ENCODE data around the gene LRRC8E. TPM values are rescaled to one million over a fixed set of nuclear protein-coding genes. Genes with fewer than 3 reads are reported as not detected.

Gene LRRC8E
- total RNA-seq, 1 experiment from 2014 or later = 18.1 TPM

DNA sequence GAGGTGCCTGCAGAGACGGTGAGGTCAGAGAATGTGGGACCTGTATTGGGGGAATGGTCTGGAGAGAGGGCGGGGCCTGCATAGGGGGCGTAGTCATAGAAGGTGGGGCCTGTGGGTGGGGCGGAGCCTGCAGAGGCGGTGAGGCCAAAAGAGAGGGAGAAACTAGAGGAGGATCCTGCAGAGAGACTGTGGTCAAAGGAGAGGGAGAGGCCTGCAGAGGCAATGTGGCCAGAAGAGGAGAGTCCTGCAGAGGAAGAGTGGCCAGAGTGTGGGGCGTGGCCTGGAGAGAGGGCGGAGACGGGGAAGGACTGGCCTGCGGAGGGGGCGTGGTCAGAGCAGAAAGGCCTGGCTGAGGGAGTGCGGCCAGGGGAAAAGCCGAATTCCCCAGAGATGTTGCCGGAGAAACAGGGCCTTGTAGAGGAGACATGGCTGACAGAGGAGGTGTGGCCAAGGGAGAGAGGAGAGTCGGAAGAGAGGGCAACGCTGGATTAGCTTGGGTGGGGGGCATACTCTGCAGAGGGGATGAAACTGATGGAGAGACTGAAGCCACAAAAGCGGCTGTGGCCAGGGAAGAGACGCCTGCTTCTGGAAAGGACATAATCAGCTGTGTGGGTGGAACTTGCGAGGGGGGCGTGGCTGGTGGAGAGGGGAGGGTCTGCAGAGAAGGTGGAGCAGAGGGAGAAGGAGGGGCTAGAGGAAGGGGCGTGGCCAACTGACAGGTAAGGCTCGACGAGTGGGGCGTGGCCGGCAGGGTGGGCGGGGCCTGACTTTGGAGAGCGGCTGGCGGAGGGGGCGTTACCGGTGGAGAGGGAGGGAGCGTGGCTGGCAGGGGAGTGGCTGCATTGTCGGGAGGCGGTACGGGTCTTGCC, 16.6 kb upstream of the LRRC8E start:
- Histone ChIP-seq H3K9me3 (ENCODE audit: control insufficient read depth in 1 of 2, insufficient read depth in 1 of 2, low read depth in 1 of 2, low read length in 2 of 2) (no peaks in the 10 kb centered on the region), H3K9me2 (ENCODE audit: insufficient read depth) (no peaks in the 10 kb centered on the region), H3K27ac (ENCODE audit: low read depth, low read length) (peak overlapping the region; percentile 69), H3K27me3 (ENCODE audit: insufficient read depth, low read length) (no peaks in the 10 kb centered on the region), H3K79me2 (ENCODE audit: insufficient read depth, low read length) (no peaks in the 10 kb centered on the region), H3K4me2 (ENCODE audit: low read length) (peak overlapping the region; percentile 85), H3K4me3 (replicated peaks in 1 of 2; ENCODE audit: low read depth in 1 of 2, low read length in 2 of 2) (peak overlapping the region; percentile 29 to 55), H3K9ac (ENCODE audit: low read length) (peak overlapping the region; percentile 60), H3K36me3 (ENCODE audit: control insufficient read depth in 1 of 2, insufficient read depth in 2 of 2, low read length in 2 of 2) (no peaks in the 10 kb centered on the region), H3K4me1 (ENCODE audit: control insufficient read depth in 1 of 2, insufficient read depth in 2 of 2, low read length in 2 of 2) (peaks cover 30 to 68% of the 10 kb centered on the region in 2 experiments), H2AFZ (ENCODE audit: low read depth, low read length, poor library complexity, severe bottlenecking) (peak overlapping the region; percentile 67), H4K20me1 (ENCODE audit: insufficient read depth) (no peaks in the 10 kb centered on the region)
- intact Hi-C loops (cut with micrococcal nuclease) = no loop called here
- RAD21 ChIA-PET (ENCODE audit: low non-redundant PET in 1 of 2, low total read pairs in 2 of 2, uncharacterized antibody in 2 of 2, unreplicated experiment in 2 of 2) = no interaction called here
- CTCF ChIA-PET = interaction anchor here (0.9 kb wide), 1 partner anchor 46 kb away, joined by 3 read pairs; no protein-coding TSS in a partner anchor
- ATAC-seq (peak; percentile 23), DNase-seq (ENCODE audit: low read depth, low spot score) (peak; percentile 96)
- POLR2A ChIA-PET = interaction anchor here (2.1 kb wide), 1 partner anchor 49 kb away, joined by 8 read pairs; the partner anchor contains the start of gene SNAPC2
- no peak for TF ChIP-seq MAX (IDR thresholded peaks at IDR 0.05)
- TF ChIP-seq POLR2AphosphoS5 (IDR thresholded peaks at IDR 0.05; ENCODE audit: low read depth, low read length) = peak; percentile 37; the same call in 1 of the 2 replicates
- peak; percentile 76 for TF ChIP-seq SP1 (IDR thresholded peaks at IDR 0.05; ENCODE audit: low read depth)
- no peak for TF ChIP-seq ZFX (IDR thresholded peaks at IDR 0.05)
- no peak for TF ChIP-seq ZNF274 (IDR thresholded peaks at IDR 0.05; ENCODE audit: low read depth, low read length)
- BruUV-seq (replicated peaks) = no TSS peak

DNA sequence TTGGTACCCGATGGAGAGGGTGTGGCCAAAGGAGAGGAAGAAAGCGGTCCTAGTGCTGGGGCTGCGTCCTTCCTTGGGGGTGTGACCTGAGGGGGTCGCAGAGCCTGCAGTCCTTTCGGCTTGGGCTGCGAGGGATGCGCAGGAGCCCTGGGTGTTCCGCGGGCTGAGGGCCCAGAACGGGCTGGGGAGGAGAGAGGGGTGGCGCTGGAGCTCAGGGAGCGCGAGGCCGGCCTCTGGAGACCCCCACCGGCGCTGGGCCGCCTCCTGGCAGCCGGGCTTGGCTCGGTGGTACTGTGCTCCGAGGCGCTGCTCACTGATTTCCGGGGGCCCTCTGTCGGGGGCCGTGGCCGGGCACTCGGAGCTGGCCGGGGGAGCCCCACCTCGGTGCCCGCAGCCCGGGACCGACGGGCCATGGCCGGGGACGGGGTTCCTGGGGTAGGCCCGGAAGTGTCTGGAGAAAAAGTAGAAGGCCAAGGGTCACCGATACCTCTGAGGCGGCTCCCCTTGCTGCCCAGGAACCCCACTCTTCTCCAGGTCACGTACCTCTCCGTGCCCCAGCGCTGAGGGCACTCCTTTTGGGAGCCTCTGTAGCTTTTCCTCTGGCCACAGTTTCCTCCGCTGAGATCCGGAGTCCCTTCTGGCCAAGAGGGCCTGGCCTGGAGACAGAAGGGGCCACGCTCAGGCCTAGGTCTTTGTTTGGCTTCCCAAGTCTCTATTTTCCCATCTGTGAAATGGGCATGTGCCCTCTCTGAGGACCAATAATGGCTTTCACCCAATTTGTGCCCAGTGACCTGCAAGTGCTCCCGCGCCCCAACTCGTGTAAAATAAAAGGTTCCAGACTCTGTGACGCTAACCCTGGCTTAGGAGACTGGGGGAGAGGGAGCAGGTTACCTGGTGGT, 15.8 kb upstream of the LRRC8E start:
- Histone ChIP-seq H3K9ac (ENCODE audit: low read length) (no peak overlapping the region), H3K27me3 (ENCODE audit: insufficient read depth, low read length) (no peaks in the 10 kb centered on the region), H3K9me3 (ENCODE audit: control insufficient read depth in 1 of 2, insufficient read depth in 1 of 2, low read depth in 1 of 2, low read length in 2 of 2) (no peaks in the 10 kb centered on the region), H3K4me1 (ENCODE audit: control insufficient read depth in 1 of 2, insufficient read depth in 2 of 2, low read length in 2 of 2) (peaks cover 28 to 70% of the 10 kb centered on the region in 2 experiments), H2AFZ (ENCODE audit: low read depth, low read length, poor library complexity, severe bottlenecking) (no peak overlapping the region), H3K36me3 (ENCODE audit: control insufficient read depth in 1 of 2, insufficient read depth in 2 of 2, low read length in 2 of 2) (no peaks in the 10 kb centered on the region), H3K79me2 (ENCODE audit: insufficient read depth, low read length) (no peaks in the 10 kb centered on the region), H4K20me1 (ENCODE audit: insufficient read depth) (no peaks in the 10 kb centered on the region), H3K27ac (ENCODE audit: low read depth, low read length) (peak overlapping the region; percentile 58), H3K9me2 (ENCODE audit: insufficient read depth) (no peaks in the 10 kb centered on the region), H3K4me2 (ENCODE audit: low read length) (peak overlapping the region; percentile 85), H3K4me3 (replicated peaks in 1 of 2; ENCODE audit: low read depth in 1 of 2, low read length in 2 of 2) (no peak overlapping the region)
- TF ChIP-seq SP1 (IDR thresholded peaks at IDR 0.05; ENCODE audit: low read depth) (0 out of 2 replicates have a peak, but pooled peaks have one; percentile 2), POLR2A (IDR thresholded peaks at IDR 0.05; ENCODE audit: borderline replicate concordance, extremely low read depth, insufficient read depth, insufficient read length) (no peak), JUND (IDR thresholded peaks at IDR 0.05) (no peak), ELF1 (IDR thresholded peaks at IDR 0.05; ENCODE audit: borderline replicate concordance, low read depth) (no peak), ATF3 (IDR thresholded peaks at IDR 0.05) (no peak), EGR1 (IDR thresholded peaks at IDR 0.05; ENCODE audit: low read depth) (no peak)
- BruUV-seq (replicated peaks) = TSS peak; percentile 13
- DNase-seq (ENCODE audit: low read depth, low spot score) (no peak), ATAC-seq (no peak)
- ChIA-PET RAD21 (ENCODE audit: low non-redundant PET in 1 of 2, low total read pairs in 2 of 2, uncharacterized antibody in 2 of 2, unreplicated experiment in 2 of 2) (no interaction called here), CTCF (no interaction called here), POLR2A (interaction anchor here (0.6 to 2.1 kb wide), 2 partner anchors 48 to 332 kb away, joined by 3 to 8 read pairs; partner anchors contain the start of gene SNAPC2)
- intact Hi-C loops (cut with micrococcal nuclease) = no loop called here

Data from HCT116 (cell line).